Astrocyte (in vitro differentiated cells and primary cell): Measurements from ENCODE around the gene EXOC1L. TPM values are rescaled to one million over a fixed set of nuclear protein-coding genes. Genes with fewer than 3 reads are reported as not detected.

Experiments used
- DNase-seq: peaks from one replicate; pipeline ENCODE4 v3.0.0-alpha.2; 2010; ENCODE audit warnings: low read depth
- FAIRE-seq: peaks from 2 replicates; lab custom pipeline; 2011; peaks lifted over from hg19 to GRCh38; lab: Jason Lieb, UNC
- H2AFZ ChIP-seq: 2 replicates; pipeline ENCODE4 v1.6.0; 2012; ENCODE audit warnings: low read depth, low read length, inconsistent platforms
- H3K27ac ChIP-seq: 2 replicates; pipeline ENCODE4 v1.5.1; 2011; ENCODE audit warnings: low read depth, low read length, inconsistent platforms
- H3K27me3 ChIP-seq: 2 replicates; pipeline ENCODE4 v1.6.0; 2011; ENCODE audit warnings: low read length, inconsistent platforms; ENCODE audit not compliant: insufficient read depth
- H3K36me3 ChIP-seq: 2 replicates; pipeline ENCODE4 v1.5.1; 2011; ENCODE audit warnings: low read length, inconsistent platforms; ENCODE audit not compliant: insufficient read depth
- H3K4me1 ChIP-seq: 2 replicates; pipeline ENCODE4 v1.5.1; 2011; ENCODE audit warnings: low read length, inconsistent platforms; ENCODE audit not compliant: insufficient read depth
- H3K4me2 ChIP-seq: 2 replicates; pipeline ENCODE4 v1.6.0; 2012; ENCODE audit warnings: low read length, inconsistent platforms
- H3K4me3 ChIP-seq: 2 replicates; pipeline ENCODE4 v1.5.1; 2011; ENCODE audit warnings: low read depth, mild to moderate bottlenecking, low read length, inconsistent platforms; ENCODE audit not compliant: insufficient read depth
- H3K79me2 ChIP-seq: 2 replicates; pipeline ENCODE4 v1.6.0; 2012; ENCODE audit warnings: mild to moderate bottlenecking, low read length, inconsistent platforms; ENCODE audit not compliant: insufficient read depth
- H3K9ac ChIP-seq: 2 replicates; pipeline ENCODE4 v1.6.0; 2012; ENCODE audit warnings: mild to moderate bottlenecking, low read length, inconsistent platforms
- H3K9me3 ChIP-seq: 2 replicates; pipeline ENCODE4 v1.5.1; 2012; ENCODE audit warnings: low read depth, mild to moderate bottlenecking, low read length, inconsistent platforms; ENCODE audit not compliant: insufficient read depth
- H4K20me1 ChIP-seq: 2 replicates; pipeline ENCODE4 v1.6.0; 2012; ENCODE audit warnings: low read length, inconsistent platforms; ENCODE audit not compliant: insufficient read depth
- H3K27ac Mint-ChIP-seq: one replicate; pipeline ENCODE4 v1.8.0; 2021; ENCODE audit warnings: mild to moderate bottlenecking, mixed read lengths; ENCODE audit not compliant: unreplicated experiment
- H3K27me3 Mint-ChIP-seq: one replicate; pipeline ENCODE4 v1.8.0; 2021; ENCODE audit warnings: low read depth, mixed read lengths; ENCODE audit not compliant: unreplicated experiment
- H3K36me3 Mint-ChIP-seq: one replicate; pipeline ENCODE4 v1.8.0; 2021; ENCODE audit warnings: low read depth, mixed read lengths; ENCODE audit not compliant: unreplicated experiment
- H3K4me1 Mint-ChIP-seq: one replicate; pipeline ENCODE4 v1.8.0; 2021; ENCODE audit warnings: low read depth, mixed read lengths; ENCODE audit not compliant: unreplicated experiment
- H3K4me3 Mint-ChIP-seq: one replicate; pipeline ENCODE4 v1.8.0; 2021; ENCODE audit warnings: mild to moderate bottlenecking, moderate library complexity, mixed read lengths; ENCODE audit not compliant: unreplicated experiment
- H3K9me3 Mint-ChIP-seq: one replicate; pipeline ENCODE4 v1.8.0; 2021; ENCODE audit warnings: mild to moderate bottlenecking, mixed read lengths; ENCODE audit not compliant: unreplicated experiment
- EZH2 ChIP-seq: IDR thresholded peaks from 2 replicates; pipeline ENCODE4 v1.6.1; 2012; ENCODE audit warnings: mild to moderate bottlenecking, low read length, inconsistent platforms; ENCODE audit not compliant: insufficient read depth
- total RNA-seq: library from RNA; stranded (reverse); gene quantifications from 2 replicates; pipeline ENCODE4 v1.2.1, GENCODE V29; 2021
- TF ChIP-seq, protein P1 (sequence below): IDR thresholded peaks from 2 replicates; pipeline ENCODE4 v1.5.1; 2011; ENCODE audit warnings: low read depth, mild to moderate bottlenecking, inconsistent platforms, low read length, moderate library complexity; ENCODE audit not compliant: insufficient read depth

The EXOC1L gene
- total RNA-seq, 1 donor from 2014 or later, result not detected

DNA sequence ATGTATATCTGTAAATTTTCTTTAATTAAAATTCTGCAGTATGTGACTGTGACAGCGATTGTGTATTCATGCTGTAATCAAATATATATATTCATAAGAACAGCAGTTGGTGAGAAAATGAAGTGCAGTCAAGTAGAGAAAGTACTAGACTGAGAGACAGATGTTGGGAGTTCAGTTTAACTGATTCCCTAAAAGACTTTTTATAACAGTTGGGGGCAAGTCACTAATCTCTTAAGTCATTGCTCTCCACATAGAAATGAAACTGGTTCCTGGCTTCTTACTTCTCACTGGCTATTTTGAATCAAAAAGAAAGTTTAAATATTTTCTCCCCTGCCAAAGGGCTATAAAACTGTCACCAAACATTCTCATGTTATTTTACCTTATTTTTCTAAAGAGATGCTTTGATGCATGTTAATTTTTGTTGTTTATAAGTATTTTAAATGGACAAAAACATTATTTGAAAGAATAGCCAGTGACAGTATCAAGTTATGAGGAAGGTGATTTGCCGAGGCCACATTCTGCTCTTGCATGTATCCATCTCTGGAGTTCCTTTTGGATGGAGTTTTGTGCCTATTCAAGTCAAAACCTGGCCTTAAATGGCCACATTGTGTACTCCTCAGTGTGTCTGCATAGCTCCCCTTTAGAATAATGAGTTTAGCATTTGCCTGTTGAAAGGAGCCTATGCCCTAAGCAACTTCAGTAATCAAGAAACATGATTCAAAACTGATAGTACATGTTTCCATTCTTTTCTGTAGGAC, 64.7 kb downstream of the EXOC1L start:
- no peak overlapping the region for H3K9ac ChIP-seq
- no peaks in the 10 kb centered on the region for H3K27me3 ChIP-seq
- H3K79me2 ChIP-seq, result no peaks in the 10 kb centered on the region
- H3K9me3 ChIP-seq, result no peaks in the 10 kb centered on the region
- no peak for TF ChIP-seq EZH2
- TF ChIP-seq, protein P1, sequence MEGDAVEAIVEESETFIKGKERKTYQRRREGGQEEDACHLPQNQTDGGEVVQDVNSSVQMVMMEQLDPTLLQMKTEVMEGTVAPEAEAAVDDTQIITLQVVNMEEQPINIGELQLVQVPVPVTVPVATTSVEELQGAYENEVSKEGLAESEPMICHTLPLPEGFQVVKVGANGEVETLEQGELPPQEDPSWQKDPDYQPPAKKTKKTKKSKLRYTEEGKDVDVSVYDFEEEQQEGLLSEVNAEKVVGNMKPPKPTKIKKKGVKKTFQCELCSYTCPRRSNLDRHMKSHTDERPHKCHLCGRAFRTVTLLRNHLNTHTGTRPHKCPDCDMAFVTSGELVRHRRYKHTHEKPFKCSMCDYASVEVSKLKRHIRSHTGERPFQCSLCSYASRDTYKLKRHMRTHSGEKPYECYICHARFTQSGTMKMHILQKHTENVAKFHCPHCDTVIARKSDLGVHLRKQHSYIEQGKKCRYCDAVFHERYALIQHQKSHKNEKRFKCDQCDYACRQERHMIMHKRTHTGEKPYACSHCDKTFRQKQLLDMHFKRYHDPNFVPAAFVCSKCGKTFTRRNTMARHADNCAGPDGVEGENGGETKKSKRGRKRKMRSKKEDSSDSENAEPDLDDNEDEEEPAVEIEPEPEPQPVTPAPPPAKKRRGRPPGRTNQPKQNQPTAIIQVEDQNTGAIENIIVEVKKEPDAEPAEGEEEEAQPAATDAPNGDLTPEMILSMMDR, result no peak
- H4K20me1 ChIP-seq, result no peaks in the 10 kb centered on the region
- Mint-ChIP-seq H3K36me3 (peaks cover 4% of the 10 kb centered on the region), H3K27me3 (no peaks in the 10 kb centered on the region), H3K27ac (no peak overlapping the region), H3K9me3 (no peaks in the 10 kb centered on the region), H3K4me1 (peaks cover 2% of the 10 kb centered on the region), H3K4me3 (no peak overlapping the region)
- no peaks in the 10 kb centered on the region for H3K4me1 ChIP-seq
- H3K4me2 ChIP-seq, result no peak overlapping the region
- H3K4me3 ChIP-seq, result no peak overlapping the region
- H3K36me3 ChIP-seq, result peaks cover 1% of the 10 kb centered on the region
- no peak for FAIRE-seq
- no peak for DNase-seq
- H3K27ac ChIP-seq, result no peak overlapping the region
- H2AFZ ChIP-seq, result no peak overlapping the region

DNA sequence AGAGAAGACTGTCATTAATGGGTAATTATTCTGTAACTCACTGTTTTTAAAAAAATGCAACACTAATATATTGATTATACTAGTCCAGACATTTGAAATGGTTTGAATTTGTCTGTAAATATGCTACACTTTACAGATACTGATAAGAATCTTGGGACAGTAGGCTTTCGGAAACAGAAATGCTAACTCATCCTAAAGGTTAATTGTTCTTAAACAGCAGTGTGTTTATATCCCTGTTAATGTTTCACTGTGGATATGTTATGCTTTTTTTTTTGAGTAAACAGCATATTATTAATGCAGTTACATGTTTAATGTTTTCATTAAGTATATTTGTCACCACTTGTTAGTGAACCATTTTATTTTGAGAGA, 65.2 kb downstream of the EXOC1L start:
- no peak overlapping the region for H3K27ac Mint-ChIP-seq
- no peaks in the 10 kb centered on the region for H3K9me3 Mint-ChIP-seq
- Histone ChIP-seq H3K9me3 (no peaks in the 10 kb centered on the region), H3K79me2 (no peaks in the 10 kb centered on the region), H3K27me3 (no peaks in the 10 kb centered on the region), H3K9ac (no peak overlapping the region), H3K36me3 (peaks cover 3% of the 10 kb centered on the region), H3K4me2 (no peak overlapping the region), H3K27ac (no peak overlapping the region), H2AFZ (no peak overlapping the region), H3K4me3 (no peak overlapping the region), H4K20me1 (no peaks in the 10 kb centered on the region), H3K4me1 (no peaks in the 10 kb centered on the region)
- TF ChIP-seq EZH2, result no peak
- TF ChIP-seq, protein P1, result no peak
- no peak for FAIRE-seq
- H3K36me3 Mint-ChIP-seq, result peaks cover 3% of the 10 kb centered on the region
- DNase-seq, result no peak
- H3K27me3 Mint-ChIP-seq, result no peaks in the 10 kb centered on the region
- peaks cover 2% of the 10 kb centered on the region for H3K4me1 Mint-ChIP-seq
- no peak overlapping the region for H3K4me3 Mint-ChIP-seq

Other genes starting within 250 kb of the EXOC1L start
- gene PDCL2, start 227.5 kb upstream of the EXOC1L start, total RNA-seq, result not detected in 2 replicates
- gene NMU, start 183.5 kb upstream of the EXOC1L start, total RNA-seq, result 0.61 TPM in 1 of 2 replicates, not detected in the other
- gene EXOC1, start 33.9 kb downstream of the EXOC1L start, total RNA-seq, result 29.9 and 33.3 TPM in 2 replicates
- gene CEP135, start 129.2 kb downstream of the EXOC1L start, total RNA-seq, result 5.9 and 8.2 TPM in 2 replicates